H1 (cell line): ENCODE measurements around the gene PDE4B. TPM values are rescaled to one million over a fixed set of nuclear protein-coding genes. Genes with fewer than 3 reads are reported as not detected.
"Not testable (repeated sequence)": the region's sequence is repeated elsewhere in the genome, so short reads cannot be mapped to it uniquely, and the experiment has no call there.

Source experiments
- CTCF ChIA-PET: fragments of 300-600 bp; sonication (Branson Sonifier 250); formaldehyde crosslinking; loops from one replicate; lab custom pipeline; 2021; ENCODE audit not compliant: partially characterized antibody; lab: Charles Lee
- POLR2A ChIA-PET: fragments of 300-600 bp; sonication (Branson Sonifier 250); formaldehyde crosslinking; loops from one replicate; lab custom pipeline; 2021; ENCODE audit warnings: inconsistent platforms; ENCODE audit not compliant: partially characterized antibody; lab: Charles Lee
- DNase-seq, 2 experiments: peaks; one replicate each; pipeline versions ENCODE4 v3.0.0 to v3.0.0-alpha.2; 2010 to 2022; ENCODE audit warnings: low spot score in 2 of 2, low read depth in 1 of 2, mixed read lengths in 1 of 2
- FAIRE-seq: peaks from 2 replicates; lab custom pipeline; 2011; peaks lifted over from hg19 to GRCh38; lab: Jason Lieb, UNC
- H2AFZ ChIP-seq: 2 replicates; pipeline ENCODE4 v1.8.1; 2012; ENCODE audit warnings: low read length, inconsistent platforms
- H2AK5ac ChIP-seq: 2 replicates; pipeline ENCODE4 v1.6.1; 2013; ENCODE audit warnings: low read depth, low read length
- H2BK120ac ChIP-seq: replicated peaks from 2 replicates; pipeline ENCODE3; 2013; ENCODE audit warnings: low read depth, low read length, inconsistent platforms
- H2BK12ac ChIP-seq: 2 replicates; pipeline ENCODE4 v1.6.1; 2013; ENCODE audit warnings: low read depth, low read length
- H2BK15ac ChIP-seq: 2 replicates; pipeline ENCODE4 v1.6.1; 2013; ENCODE audit warnings: low read length
- H2BK20ac ChIP-seq: 2 replicates; pipeline ENCODE4 v1.6.1; 2013; ENCODE audit warnings: low read length
- H2BK5ac ChIP-seq: 2 replicates; pipeline ENCODE4 v1.6.1; 2013; ENCODE audit warnings: low read depth, low read length
- H3K14ac ChIP-seq: 2 replicates; pipeline ENCODE4 v1.6.1; 2013; ENCODE audit warnings: inconsistent platforms; ENCODE audit not compliant: insufficient read length
- H3K18ac ChIP-seq: 2 replicates; pipeline ENCODE4 v1.6.1; 2013; ENCODE audit warnings: low read length; ENCODE audit errors: extremely low read depth
- H3K23ac ChIP-seq: 2 replicates; pipeline ENCODE4 v1.6.1; 2013; ENCODE audit warnings: inconsistent platforms; ENCODE audit not compliant: insufficient read length
- H3K23me2 ChIP-seq: 2 replicates; pipeline ENCODE4 v1.6.1; 2013; ENCODE audit warnings: low read depth, low read length
- H3K27ac ChIP-seq: 2 replicates; pipeline ENCODE4 v1.6.1; 2011; ENCODE audit warnings: low read depth, low read length, inconsistent platforms
- H3K27me3 ChIP-seq, 4 experiments: replicated peaks in 1 of 4; 1 replicate in 1 of 4; 2 replicates in 3 of 4; pipeline versions ENCODE4 v1.6.1 to v1.8.1; 2011 to 2013; ENCODE audit warnings: low read length in 3 of 4, mild to moderate bottlenecking in 3 of 4, inconsistent platforms in 2 of 4, mixed read lengths in 2 of 4, moderate library complexity in 1 of 4; ENCODE audit not compliant: control insufficient read depth in 3 of 4, insufficient read depth in 3 of 4; ENCODE audit errors: extremely low read depth in 1 of 4
- H3K36me3 ChIP-seq, 4 experiments: 2 replicates each; pipeline versions ENCODE4 v1.6.1 to v1.8.1; 2011 to 2013; ENCODE audit warnings: mild to moderate bottlenecking in 4 of 4, low read length in 3 of 4, moderate library complexity in 2 of 4, control low read depth in 1 of 4, inconsistent platforms in 1 of 4; ENCODE audit not compliant: insufficient read depth in 4 of 4, control insufficient read depth in 2 of 4
- H3K4ac ChIP-seq: replicated peaks from 2 replicates; pipeline ENCODE3; 2013; ENCODE audit warnings: low read length, low read depth, mixed read lengths, inconsistent platforms; ENCODE audit not compliant: insufficient read length
- H3K4me1 ChIP-seq, 4 experiments: replicated peaks in 1 of 4; 1 replicate in 1 of 4; 2 replicates in 3 of 4; pipeline versions ENCODE4 v1.6.1 to v1.8.1; 2011 to 2013; ENCODE audit warnings: low read length in 3 of 4, inconsistent platforms in 2 of 4, mixed read lengths in 1 of 4; ENCODE audit not compliant: insufficient read depth in 4 of 4, control insufficient read depth in 3 of 4
- H3K4me2 ChIP-seq, 2 experiments: 2 replicates each; pipeline versions ENCODE4 v1.6.1 to v1.8.1; 2011 to 2013; ENCODE audit warnings: low read depth in 2 of 2, low read length in 2 of 2, control low read depth in 1 of 2, inconsistent platforms in 1 of 2, mild to moderate bottlenecking in 1 of 2; ENCODE audit not compliant: insufficient read depth in 1 of 2
- H3K4me3 ChIP-seq, 4 experiments: fragments of 200-600, 300-600 bp in 1 of 4; sonication (generic), shearing (Covaris generic), sonication (Bioruptor Twin) in 1 of 4; 2 replicates each; pipeline versions ENCODE4 v1.5.1 to v1.8.1; 2011 to 2016; ENCODE audit warnings: low read length in 4 of 4, low read depth in 3 of 4, control low read depth in 2 of 4, inconsistent platforms in 2 of 4, mild to moderate bottlenecking in 2 of 4, mixed read lengths in 1 of 4, moderate library complexity in 1 of 4; ENCODE audit not compliant: insufficient read depth in 2 of 4; ENCODE audit errors: extremely low read depth in 1 of 4
- H3K56ac ChIP-seq: replicated peaks from 2 replicates; pipeline ENCODE3; 2013; ENCODE audit warnings: low read depth, mild to moderate bottlenecking, mixed read lengths, low read length, inconsistent platforms; ENCODE audit not compliant: insufficient read length
- H3K79me1 ChIP-seq: 2 replicates; pipeline ENCODE4 v1.6.1; 2013; ENCODE audit warnings: low read depth, low read length, control low read depth
- H3K79me2 ChIP-seq, 2 experiments: 2 replicates each; pipeline versions ENCODE4 v1.6.1 to v1.8.1; 2012 to 2013; ENCODE audit warnings: low read length in 2 of 2, mild to moderate bottlenecking in 2 of 2, inconsistent platforms in 1 of 2; ENCODE audit not compliant: insufficient read depth in 2 of 2, control insufficient read depth in 1 of 2
- H3K9ac ChIP-seq, 4 experiments: replicated peaks in 1 of 4; 1 replicate in 1 of 4; 2 replicates in 3 of 4; pipeline versions ENCODE4 v1.6.1 to v1.8.1; 2011 to 2013; ENCODE audit warnings: low read depth in 3 of 4, low read length in 3 of 4, control low read depth in 2 of 4, mild to moderate bottlenecking in 2 of 4, moderate library complexity in 2 of 4, inconsistent platforms in 1 of 4; ENCODE audit errors: extremely low read depth in 1 of 4
- H3K9me3 ChIP-seq, 2 experiments: 2 replicates each; pipeline versions ENCODE4 v1.6.1 to v1.8.1; 2012 to 2013; ENCODE audit warnings: mild to moderate bottlenecking in 2 of 2, moderate library complexity in 2 of 2, control low read depth in 1 of 2, inconsistent platforms in 1 of 2, low read depth in 1 of 2, low read length in 1 of 2, mixed read lengths in 1 of 2; ENCODE audit not compliant: insufficient read depth in 2 of 2
- H4K20me1 ChIP-seq, 2 experiments: replicated peaks in 1 of 2; 2 replicates each; pipeline versions ENCODE3 to v1.8.1; 2011 to 2013; ENCODE audit warnings: inconsistent platforms in 2 of 2, low read length in 2 of 2, mild to moderate bottlenecking in 1 of 2; ENCODE audit not compliant: insufficient read depth in 2 of 2, control insufficient read depth in 1 of 2
- H4K5ac ChIP-seq: 2 replicates; pipeline ENCODE4 v1.6.1; 2013; ENCODE audit warnings: low read length, low read depth, mixed read lengths, inconsistent platforms; ENCODE audit not compliant: insufficient read length
- H4K8ac ChIP-seq: 2 replicates; pipeline ENCODE4 v1.8.0; 2013; ENCODE audit warnings: mild to moderate bottlenecking, moderate library complexity, low read length, inconsistent platforms; ENCODE audit not compliant: insufficient read depth; ENCODE audit errors: extremely low read depth
- H4K91ac ChIP-seq: replicated peaks from 2 replicates; pipeline ENCODE3; 2013; ENCODE audit warnings: low read length, mixed read lengths, inconsistent platforms; ENCODE audit not compliant: insufficient read length
- SP2 ChIP-seq: IDR thresholded peaks from 2 replicates; pipeline ENCODE4 v1.6.1; 2012; ENCODE audit warnings: mild to moderate bottlenecking, low read length, inconsistent platforms
- WGBS, 2 experiments: shearing (Covaris generic) in 1 of 2; methylation state at CpG; one replicate each; pipeline versions ENCODE4 v1.1.6 to v1.1.7; 2013 to 2015; ENCODE audit warnings: low lambda C conversion rate in 2 of 2, mixed read lengths in 2 of 2, inconsistent platforms in 1 of 2, low coverage in 1 of 2, missing lambda C conversion rate in 1 of 2; ENCODE audit not compliant: insufficient replicate concordance in 2 of 2, insufficient coverage in 1 of 2, insufficient read length in 1 of 2; ENCODE audit errors: extremely low coverage in 1 of 2, missing lambda C conversion rate in 1 of 2; 5-methylcytosine and 5-hydroxymethylcytosine counted together
- polyA plus RNA-seq, 7 experiments: library from polyadenylated mRNA; depleted of rRNA in 3 of 7; stranded (reverse) in 5 of 7; unstranded in 2 of 7; fragments of >200 nt in 5 of 7; fragments of 200-250 nt in 2 of 7; gene quantifications; 1 replicate in 5 of 7; 2 replicates in 1 of 7; 4 replicates in 1 of 7; pipeline versions ENCODE4 v1.2.1 to v1.2.3, GENCODE V29; 2011 to 2013; ENCODE audit warnings: missing spikeins in 2 of 7, mixed read lengths in 2 of 7
- total RNA-seq: library from RNA; stranded (reverse); fragmentation: NEBNext Ultra II Directional; extraction: Animal tissue kit (Norgen Biotek cat#: 25700); gene quantifications from 2 replicates; pipeline ENCODE4 v1.2.1, GENCODE V29; 2021

Gene PDE4B
- total and polyA plus RNA-seq, 2 of the 8 experiments (the other 6 are each of a cell fraction or from before 2014, with no cell fraction given): 5.0 to 15.1 TPM

- Histone ChIP-seq H2AK5ac (no peak overlapping the region), H3K9me3 (no peaks in the 10 kb centered on the region), H3K4me1 (no peaks in the 10 kb centered on the region), H3K79me2 (no peaks in the 10 kb centered on the region), H2BK12ac (no peak overlapping the region), H4K20me1 (no peaks in the 10 kb centered on the region), H2BK20ac (no peak overlapping the region), H3K56ac (no peak overlapping the region), H3K23ac (no peak overlapping the region), H4K5ac (no peak overlapping the region), H3K18ac (no peak overlapping the region), H3K4me2 (no peak overlapping the region), H2AFZ (no peak overlapping the region), H4K8ac (no peak overlapping the region), H3K79me1 (no peaks in the 10 kb centered on the region), H3K9ac (no peak overlapping the region), H2BK15ac (no peak overlapping the region), H3K4me3 (no peak overlapping the region), H3K23me2 (no peaks in the 10 kb centered on the region), H2BK5ac (no peak overlapping the region), H3K4ac (no peak overlapping the region), H3K14ac (no peak overlapping the region), H3K36me3 (no peaks in the 10 kb centered on the region), H3K27me3 (no peaks in the 10 kb centered on the region), H4K91ac (no peak overlapping the region), H3K27ac (no peak overlapping the region), H2BK120ac (no peak overlapping the region)
- ChIA-PET CTCF (no interaction called here), POLR2A (no interaction called here)
- TF ChIP-seq SP2: no peak
- FAIRE-seq (no peak), DNase-seq (no peak)
- WGBS, 2 experiments: 94% methylated on average over 3 of the region's 3 CpGs; no CpG with 5 or more reads in 1 of the 2 experiments
Observed at GRCh38 chr1:66055092-66055491, 262.4 kb downstream of the PDE4B start.

DNA sequence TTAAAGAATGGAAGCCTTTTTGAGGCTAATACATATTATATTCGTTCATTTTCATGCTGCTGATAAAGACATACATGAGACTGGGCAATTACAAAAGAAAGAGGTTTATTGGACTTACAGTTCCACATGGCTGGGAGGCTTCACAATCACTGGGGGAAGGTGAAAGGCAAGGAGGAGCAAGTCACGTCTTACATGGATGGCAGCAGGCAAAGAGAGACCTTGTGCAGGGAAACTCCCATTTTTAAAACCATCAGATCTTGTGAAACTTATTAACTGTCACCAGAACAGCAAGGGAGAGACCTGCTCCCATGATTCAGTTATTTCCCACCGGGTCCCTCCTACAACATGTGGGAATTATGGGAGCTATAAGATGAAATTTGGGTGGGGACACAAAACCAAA lies 264.8 kb downstream of the PDE4B start:
- H2BK12ac ChIP-seq, H4K20me1 ChIP-seq, DNase-seq, H3K36me3 ChIP-seq, H3K9ac ChIP-seq, H3K27me3 ChIP-seq, H4K91ac ChIP-seq, H3K23me2 ChIP-seq, H3K9me3 ChIP-seq, H3K27ac ChIP-seq, H2AK5ac ChIP-seq, H2BK120ac ChIP-seq, H2BK20ac ChIP-seq, H4K8ac ChIP-seq, FAIRE-seq, H2BK15ac ChIP-seq, H3K4ac ChIP-seq, H3K23ac ChIP-seq, H3K56ac ChIP-seq, H3K4me1 ChIP-seq, CTCF ChIA-PET, H4K5ac ChIP-seq, H3K14ac ChIP-seq, H3K4me3 ChIP-seq, H2BK5ac ChIP-seq, H3K79me2 ChIP-seq, H2AFZ ChIP-seq, H3K79me1 ChIP-seq, POLR2A ChIA-PET, H3K18ac ChIP-seq, H3K4me2 ChIP-seq: not testable (repeated sequence)
- 87% methylated on average over 3 of the region's 3 CpGs; no CpG with 5 or more reads in 1 of the 2 experiments for WGBS, 2 experiments
